GM19372 (cell line): ENCODE results near the gene OR2G2.

Experiments used
- ATAC-seq: cut with Tn5 transposase; IDR thresholded peaks from one replicate; pipeline ENCODE4 v1.9.1; 2021; ENCODE audit warnings: mild to moderate bottlenecking, low read depth, moderate library complexity; ENCODE audit not compliant: unreplicated experiment

OR2G2 gene

GRCh38 chr1:247588060-247588459 lies at the start of gene OR2G2:
OR2G2 (plus strand) TSS chr1:247588360; CDS start chr1:247588360, 0 bp downstream.
- ATAC-seq = no peak

- ATAC-seq = no peak
These were observed 49.6 kb upstream of the OR2G2 start for GRCh38 chr1:247538561-247538960.

- no peak for ATAC-seq
These were observed 48.9 kb upstream of the OR2G2 start for GRCh38 chr1:247539215-247539614.

- no peak for ATAC-seq
These were observed 47.6 kb upstream of the OR2G2 start for GRCh38 chr1:247540581-247540980.

GRCh38 chr1:247542811-247543210 lies 45.3 kb upstream of the OR2G2 start:
- no peak for ATAC-seq

- no peak for ATAC-seq
These were observed 40.1 kb upstream of the OR2G2 start for GRCh38 chr1:247548092-247548491.

- ATAC-seq = no peak
These were observed 39.4 kb upstream of the OR2G2 start, which contains the start of gene GCSAML for GRCh38 chr1:247548769-247549182. GCSAML (plus strand) TSS chr1:247549134; CDS start chr1:247549192, 58 bp downstream.

GRCh38 chr1:247551721-247552120 lies 36.4 kb upstream of the OR2G2 start:
- ATAC-seq = no peak

- no peak for ATAC-seq
These were observed 35.9 kb upstream of the OR2G2 start for GRCh38 chr1:247552231-247552630.

GRCh38 chr1:247557926-247558674 lies 30.1 kb upstream of the OR2G2 start:
- ATAC-seq = no peak

- no peak for ATAC-seq
These were observed 26.4 kb upstream of the OR2G2 start for GRCh38 chr1:247561711-247562110.

GRCh38 chr1:247562198-247562597 lies 26.0 kb upstream of the OR2G2 start:
- no peak for ATAC-seq

- ATAC-seq = no peak
These were observed 13.9 kb upstream of the OR2G2 start for GRCh38 chr1:247574236-247574635.

- no peak for ATAC-seq
These were observed 13.5 kb upstream of the OR2G2 start for GRCh38 chr1:247574664-247575063.

GRCh38 chr1:247576514-247576913 lies 11.6 kb upstream of the OR2G2 start:
- no peak for ATAC-seq

GRCh38 chr1:247578946-247579460 lies 9.2 kb upstream of the OR2G2 start:
- ATAC-seq = no peak

GRCh38 chr1:247605286-247605685 lies 17.1 kb downstream of the OR2G2 start, which contains the start of gene OR2G3:
OR2G3 (plus strand) TSS chr1:247605586; CDS start chr1:247605586, 0 bp downstream.
- ATAC-seq = no peak

GRCh38 chr1:247613405-247613804 lies 25.2 kb downstream of the OR2G2 start:
- ATAC-seq = no peak

GRCh38 chr1:247614625-247615024 lies 26.5 kb downstream of the OR2G2 start:
- ATAC-seq = no peak

GRCh38 chr1:247627951-247628350 lies 39.8 kb downstream of the OR2G2 start:
- no peak for ATAC-seq

- no peak for ATAC-seq
These were observed 49.9 kb downstream of the OR2G2 start for GRCh38 chr1:247638011-247638410.

GRCh38 chr1:247638781-247639180 lies 50.6 kb downstream of the OR2G2 start:
- ATAC-seq = no peak
